GM21381 (cell line): ENCODE results near the gene TMC1.
"Not testable (repeated sequence)": the region's sequence is repeated elsewhere in the genome, so short reads cannot be mapped to it uniquely, and the experiment has no call there.

Experiments
- ATAC-seq: cut with Tn5 transposase; IDR thresholded peaks from one replicate; pipeline ENCODE4 v1.9.1; 2021; ENCODE audit warnings: mild to moderate bottlenecking, moderate library complexity; ENCODE audit not compliant: unreplicated experiment

Gene TMC1

GRCh38 chr9:72749276-72749675, 227.9 kb downstream of the TMC1 start:
- no peak for ATAC-seq

GRCh38 chr9:72751541-72751940, 230.1 kb downstream of the TMC1 start:
- ATAC-seq = no peak

- no peak for ATAC-seq
These were observed 232.0 kb downstream of the TMC1 start for GRCh38 chr9:72753266-72753893.

GRCh38 chr9:72755836-72756235, 234.4 kb downstream of the TMC1 start:
- no peak for ATAC-seq

GRCh38 chr9:72758944-72759343, 237.5 kb downstream of the TMC1 start:
- no peak for ATAC-seq

GRCh38 chr9:72763022-72763421, 241.6 kb downstream of the TMC1 start:
- no peak for ATAC-seq

- ATAC-seq = no peak
These were observed 248.1 kb downstream of the TMC1 start for GRCh38 chr9:72769546-72769945.

GRCh38 chr9:72772661-72773060, 251.3 kb downstream of the TMC1 start:
- no peak for ATAC-seq

GRCh38 chr9:72773570-72773969, 252.2 kb downstream of the TMC1 start:
- no peak for ATAC-seq

GRCh38 chr9:72775570-72775969, 254.2 kb downstream of the TMC1 start:
- ATAC-seq = no peak

GRCh38 chr9:72779614-72780013, 258.2 kb downstream of the TMC1 start:
- ATAC-seq = no peak

GRCh38 chr9:72786948-72787347, 265.5 kb downstream of the TMC1 start:
- ATAC-seq = no peak

GRCh38 chr9:72788966-72789735, 267.7 kb downstream of the TMC1 start:
- ATAC-seq = no peak

- no peak for ATAC-seq
These were observed 268.5 kb downstream of the TMC1 start for GRCh38 chr9:72789885-72790284.

GRCh38 chr9:72790989-72791388, 269.6 kb downstream of the TMC1 start:
- no peak for ATAC-seq

GRCh38 chr9:72791436-72791835, 270.0 kb downstream of the TMC1 start:
- ATAC-seq = no peak

- no peak for ATAC-seq
These were observed 273.5 kb downstream of the TMC1 start for GRCh38 chr9:72794946-72795345.

- no peak for ATAC-seq
These were observed 279.1 kb downstream of the TMC1 start for GRCh38 chr9:72800328-72800994.

- ATAC-seq = no peak
These were observed 283.8 kb downstream of the TMC1 start for GRCh38 chr9:72805238-72805637.

GRCh38 chr9:72806313-72806809, 285.0 kb downstream of the TMC1 start:
- not testable (repeated sequence) for ATAC-seq

- ATAC-seq = no peak
These were observed 286.5 kb downstream of the TMC1 start for GRCh38 chr9:72807765-72808445.
